HepG2 (cell line): ENCODE data around the gene GRB7. TPM values are rescaled to one million over a fixed set of nuclear protein-coding genes. Genes with fewer than 3 reads are reported as not detected.

Experiments used
- ATAC-seq: fragments of 200-7000 bp; cut with Tn5 transposase; 3 replicates; pipeline ENCODE4 v1.9.1; 2020; ENCODE audit warnings: mild to moderate bottlenecking, moderate library complexity
- BruUV-seq: library from RNA; stranded (reverse); fragments of 400-500 nt; replicated peaks from 2 replicates; lab custom pipeline; 2021; lab: Mats Ljungman, UMichigan
- CTCF ChIA-PET: fragments of 300-600 bp; formaldehyde crosslinking; extraction: SDS; loops from one replicate; lab custom pipeline; 2021; ENCODE audit warnings: low total read pairs, inconsistent platforms, low intra/inter-chr PET ratio; lab: Yijun Ruan, JAX
- POLR2A ChIA-PET: fragments of 350-600 bp; sonication (Branson Sonifier 250); formaldehyde crosslinking; loops from one replicate; lab custom pipeline; 2020; ENCODE audit warnings: antibody characterized with exemption, inconsistent platforms; lab: Yijun Ruan, JAX
- DNase-seq: peaks from one replicate; pipeline ENCODE4 v3.0.0-alpha.2; 2015; ENCODE audit warnings: low spot score
- FAIRE-seq: peaks from 3 replicates; lab custom pipeline; 2011; peaks lifted over from hg19 to GRCh38; lab: Jason Lieb, UNC
- H2AFZ ChIP-seq: one replicate; pipeline ENCODE4 v1.6.1; 2011; ENCODE audit warnings: low read length, inconsistent platforms
- H3K27ac ChIP-seq: fragments of 300-600 bp; 3 replicates; pipeline ENCODE4 v1.8.0; 2011; ENCODE audit warnings: mixed run types, mild to moderate bottlenecking, mixed read lengths, low read length, inconsistent platforms; ENCODE audit not compliant: insufficient read depth; ENCODE audit errors: extremely low read length
- H3K27me3 ChIP-seq, 2 experiments: fragments of 200-600 bp in 1 of 2; 2 replicates in 1 of 2; 3 replicates in 1 of 2; pipeline versions ENCODE4 v1.6.0 to v1.8.0; 2011; ENCODE audit warnings: low read length in 2 of 2, mild to moderate bottlenecking in 2 of 2, moderate library complexity in 2 of 2, inconsistent platforms in 1 of 2; ENCODE audit not compliant: insufficient read depth in 2 of 2, control insufficient read depth in 1 of 2
- H3K36me3 ChIP-seq, 2 experiments: fragments of 200-600 bp in 1 of 2; replicated peaks in 1 of 2; 2 replicates in 1 of 2; 3 replicates in 1 of 2; pipeline versions ENCODE4 v1.5.1 to v1.8.0; 2011; ENCODE audit warnings: low read length in 2 of 2, inconsistent platforms in 1 of 2; ENCODE audit not compliant: insufficient read depth in 2 of 2, control insufficient read depth in 1 of 2
- H3K4me1 ChIP-seq: 2 replicates; pipeline ENCODE4 v1.5.1; 2012; ENCODE audit warnings: low read length, inconsistent platforms; ENCODE audit not compliant: insufficient read depth
- H3K4me2 ChIP-seq: 2 replicates; pipeline ENCODE4 v1.6.0; 2011; ENCODE audit warnings: low read depth, low read length, inconsistent platforms
- H3K4me3 ChIP-seq, 3 experiments: fragments of 200-600 bp in 1 of 3; sonication (generic), shearing (Covaris generic) in 1 of 3; replicated peaks in 1 of 3; 2 replicates each; pipeline ENCODE4 v1.5.1; 2011 to 2016; ENCODE audit warnings: low read length in 3 of 3, inconsistent platforms in 2 of 3, low read depth in 2 of 3, mild to moderate bottlenecking in 2 of 3, control low read depth in 1 of 3, mixed read lengths in 1 of 3; ENCODE audit not compliant: insufficient read depth in 1 of 3
- H3K79me2 ChIP-seq: one replicate; pipeline ENCODE4 v1.6.1; 2011; ENCODE audit warnings: low read length, inconsistent platforms; ENCODE audit not compliant: insufficient read depth
- H3K9ac ChIP-seq: 2 replicates; pipeline ENCODE4 v1.6.0; 2011; ENCODE audit warnings: mild to moderate bottlenecking, low read depth, low read length, inconsistent platforms; ENCODE audit not compliant: insufficient read depth
- H3K9me3 ChIP-seq: 2 replicates; pipeline ENCODE4 v1.5.1; 2012; ENCODE audit warnings: mild to moderate bottlenecking, low read length
- H4K20me1 ChIP-seq: 2 replicates; pipeline ENCODE4 v1.6.0; 2011; ENCODE audit warnings: inconsistent platforms, mild to moderate bottlenecking, low read length, moderate library complexity; ENCODE audit not compliant: insufficient read depth
- AGO2 ChIP-seq: fragments of 200-400 bp; formaldehyde crosslinking; optimal IDR thresholded peaks from 2 replicates; pipeline ENCODE3; 2017; ENCODE audit warnings: mild to moderate bottlenecking, low read depth, low read length, moderate library complexity
- ARNT ChIP-seq: fragments of 450-650 bp; IDR thresholded peaks from 2 replicates; pipeline ENCODE4 v1.6.1; 2017
- RBM39 ChIP-seq: fragments of 200-400 bp; formaldehyde crosslinking; IDR thresholded peaks from one replicate; pipeline ENCODE4 v1.6.1; 2018; ENCODE audit warnings: antibody characterized with exemption, mild to moderate bottlenecking, low read depth, low read length; ENCODE audit not compliant: poor library complexity, severe bottlenecking
- SMC3 ChIP-seq: IDR thresholded peaks from 2 replicates; pipeline ENCODE4 v1.6.1; 2011; ENCODE audit warnings: low read length, improper control_type of control experiment
- TEAD3 ChIP-seq: optimal IDR thresholded peaks from 2 replicates; pipeline ENCODE3; 2016; ENCODE audit warnings: borderline replicate concordance
- ZKSCAN1 ChIP-seq: fragments of 150-350 bp; IDR thresholded peaks from 2 replicates; pipeline ENCODE4 v1.6.1; 2014; ENCODE audit warnings: low read length
- ZNF605 ChIP-seq: sonication (generic); formaldehyde crosslinking; IDR thresholded peaks from 2 replicates; pipeline ENCODE4 v1.8.0; 2022; ENCODE audit warnings: mild to moderate bottlenecking, missing genetic modification reagents
- ZNF775 ChIP-seq: sonication (generic); formaldehyde crosslinking; IDR thresholded peaks from 2 replicates; pipeline ENCODE4 v1.4.0; 2020; ENCODE audit warnings: missing genetic modification reagents, mild to moderate bottlenecking, moderate library complexity, borderline replicate concordance
- WGBS: methylation state at CpG from one replicate; pipeline ENCODE4 v1.1.6; 2017; ENCODE audit warnings: low lambda C conversion rate; 5-methylcytosine and 5-hydroxymethylcytosine counted together
- in situ Hi-C: cut with HindIII; loops from 2 replicates; pipeline ENCODE4 v1.10.0; 2017; ENCODE audit warnings: low pct_unique_long_range_greater_than_20kb; ENCODE audit not compliant: extremely low pct_ligation_motif_present
- intact Hi-C: fragments of 100-400 bp; cut with micrococcal nuclease; formaldehyde crosslinking; loops from one replicate; pipeline ENCODE4 v1.10.0; 2022; ENCODE audit not compliant: unreplicated experiment
- polyA plus RNA-seq, 8 experiments: library from polyadenylated mRNA; depleted of rRNA in 3 of 8; stranded (reverse) in 7 of 8; unstranded in 1 of 8; fragments of >200 nt; fragmentation: Illumina TruSeq in 4 of 8; extraction: Trizol in 4 of 8; gene quantifications; 2 replicates each; pipeline versions ENCODE4 v1.2.1 to v1.2.3, GENCODE V29; 2011 to 2016; ENCODE audit warnings: low read depth in 4 of 8, missing spikeins in 1 of 8, mixed read lengths in 1 of 8; ENCODE audit not compliant: insufficient read depth in 1 of 8
- total RNA-seq, 5 experiments: library from RNA; depleted of rRNA; stranded (reverse); fragments of >200 nt; fragmentation: Illumina TruSeq; extraction: Trizol; gene quantifications; 2 replicates each; pipeline ENCODE4 v1.2.3, GENCODE V29; 2016; ENCODE audit warnings: low read depth in 1 of 5
- TF ChIP-seq, protein P1 (sequence below): sonication (generic); formaldehyde crosslinking; IDR thresholded peaks from 2 replicates; pipeline ENCODE4 v1.5.0; 2020; ENCODE audit warnings: mild to moderate bottlenecking, missing genetic modification reagents, moderate library complexity
- TF ChIP-seq, protein P2 (sequence below): conservative IDR thresholded peaks from 2 replicates; pipeline ENCODE4 v1.6.1; 2018; ENCODE audit warnings: missing genetic modification reagents

Gene GRB7
- total and polyA plus RNA-seq, 2 of the 13 experiments (the other 11 are each of a cell fraction or from before 2014, with no cell fraction given): 60.2 to 77.7 TPM

- no peak overlapping the region for H2AFZ ChIP-seq
- DNase-seq (no peak), FAIRE-seq (no peak), ATAC-seq (no peak)
- no peak overlapping the region for H3K9ac ChIP-seq
- peaks cover 53% of the 10 kb centered on the region for H3K79me2 ChIP-seq
- TF ChIP-seq RBM39: peak; percentile 17
- peak; percentile 69 for TF ChIP-seq ZKSCAN1
- TF ChIP-seq, protein P1, sequence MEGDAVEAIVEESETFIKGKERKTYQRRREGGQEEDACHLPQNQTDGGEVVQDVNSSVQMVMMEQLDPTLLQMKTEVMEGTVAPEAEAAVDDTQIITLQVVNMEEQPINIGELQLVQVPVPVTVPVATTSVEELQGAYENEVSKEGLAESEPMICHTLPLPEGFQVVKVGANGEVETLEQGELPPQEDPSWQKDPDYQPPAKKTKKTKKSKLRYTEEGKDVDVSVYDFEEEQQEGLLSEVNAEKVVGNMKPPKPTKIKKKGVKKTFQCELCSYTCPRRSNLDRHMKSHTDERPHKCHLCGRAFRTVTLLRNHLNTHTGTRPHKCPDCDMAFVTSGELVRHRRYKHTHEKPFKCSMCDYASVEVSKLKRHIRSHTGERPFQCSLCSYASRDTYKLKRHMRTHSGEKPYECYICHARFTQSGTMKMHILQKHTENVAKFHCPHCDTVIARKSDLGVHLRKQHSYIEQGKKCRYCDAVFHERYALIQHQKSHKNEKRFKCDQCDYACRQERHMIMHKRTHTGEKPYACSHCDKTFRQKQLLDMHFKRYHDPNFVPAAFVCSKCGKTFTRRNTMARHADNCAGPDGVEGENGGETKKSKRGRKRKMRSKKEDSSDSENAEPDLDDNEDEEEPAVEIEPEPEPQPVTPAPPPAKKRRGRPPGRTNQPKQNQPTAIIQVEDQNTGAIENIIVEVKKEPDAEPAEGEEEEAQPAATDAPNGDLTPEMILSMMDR (CRISPR knock-in tag): peak; percentile 27
- TF ChIP-seq TEAD3 (CRISPR knock-in tag): peak; percentile 91
- no peak for TF ChIP-seq SMC3
- no peak for TF ChIP-seq ARNT
- TF ChIP-seq AGO2: peak; percentile 23
- no peak for TF ChIP-seq ZNF775 (CRISPR knock-in tag)
- TF ChIP-seq, protein P2, sequence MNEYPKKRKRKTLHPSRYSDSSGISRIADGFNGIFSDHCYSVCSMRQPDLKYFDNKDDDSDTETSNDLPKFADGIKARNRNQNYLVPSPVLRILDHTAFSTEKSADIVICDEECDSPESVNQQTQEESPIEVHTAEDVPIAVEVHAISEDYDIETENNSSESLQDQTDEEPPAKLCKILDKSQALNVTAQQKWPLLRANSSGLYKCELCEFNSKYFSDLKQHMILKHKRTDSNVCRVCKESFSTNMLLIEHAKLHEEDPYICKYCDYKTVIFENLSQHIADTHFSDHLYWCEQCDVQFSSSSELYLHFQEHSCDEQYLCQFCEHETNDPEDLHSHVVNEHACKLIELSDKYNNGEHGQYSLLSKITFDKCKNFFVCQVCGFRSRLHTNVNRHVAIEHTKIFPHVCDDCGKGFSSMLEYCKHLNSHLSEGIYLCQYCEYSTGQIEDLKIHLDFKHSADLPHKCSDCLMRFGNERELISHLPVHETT: no peak
- TF ChIP-seq ZNF605 (CRISPR knock-in tag): 0 out of 2 replicates have a peak, but pooled peaks have one; percentile 12
- 97% methylated on average over 11 of the region's 11 CpGs for WGBS
- peaks cover 14% of the 10 kb centered on the region; the same call in 1 of the 2 replicates for H4K20me1 ChIP-seq
- CTCF ChIA-PET: no interaction called here
- in situ Hi-C loops (no loop called here), intact Hi-C loops (no loop called here)
- H3K4me3 ChIP-seq: no peak overlapping the region; a peak in 1 of 6 replicates
- no peaks in the 10 kb centered on the region for H3K27me3 ChIP-seq
- H3K4me2 ChIP-seq: no peak overlapping the region
- POLR2A ChIA-PET: interaction anchor here (0.7 to 3.0 kb wide), 4 partner anchors 9 to 33 kb away, joined by 3 to 9 read pairs (median 6); partner anchors contain the start of gene GRB7
- H3K9me3 ChIP-seq: no peaks in the 10 kb centered on the region
- BruUV-seq: no TSS peak
- H3K36me3 ChIP-seq: peaks cover 33 to 39% of the 10 kb centered on the region in 2 experiments
- no peak overlapping the region for H3K27ac ChIP-seq
- peaks cover 51% of the 10 kb centered on the region for H3K4me1 ChIP-seq
Observed at GRCh38 chr17:39704821-39705551, 32.8 kb upstream of the GRB7 start.
